ENCODE measurements around the gene STYXL1. TPM values are rescaled to one million over a fixed set of nuclear protein-coding genes. Genes with fewer than 3 reads are reported as not detected.

The STYXL1 gene
- total RNA-seq, 2 experiments from 2014 or later = 42.6 to 43.6 TPM

DNA sequence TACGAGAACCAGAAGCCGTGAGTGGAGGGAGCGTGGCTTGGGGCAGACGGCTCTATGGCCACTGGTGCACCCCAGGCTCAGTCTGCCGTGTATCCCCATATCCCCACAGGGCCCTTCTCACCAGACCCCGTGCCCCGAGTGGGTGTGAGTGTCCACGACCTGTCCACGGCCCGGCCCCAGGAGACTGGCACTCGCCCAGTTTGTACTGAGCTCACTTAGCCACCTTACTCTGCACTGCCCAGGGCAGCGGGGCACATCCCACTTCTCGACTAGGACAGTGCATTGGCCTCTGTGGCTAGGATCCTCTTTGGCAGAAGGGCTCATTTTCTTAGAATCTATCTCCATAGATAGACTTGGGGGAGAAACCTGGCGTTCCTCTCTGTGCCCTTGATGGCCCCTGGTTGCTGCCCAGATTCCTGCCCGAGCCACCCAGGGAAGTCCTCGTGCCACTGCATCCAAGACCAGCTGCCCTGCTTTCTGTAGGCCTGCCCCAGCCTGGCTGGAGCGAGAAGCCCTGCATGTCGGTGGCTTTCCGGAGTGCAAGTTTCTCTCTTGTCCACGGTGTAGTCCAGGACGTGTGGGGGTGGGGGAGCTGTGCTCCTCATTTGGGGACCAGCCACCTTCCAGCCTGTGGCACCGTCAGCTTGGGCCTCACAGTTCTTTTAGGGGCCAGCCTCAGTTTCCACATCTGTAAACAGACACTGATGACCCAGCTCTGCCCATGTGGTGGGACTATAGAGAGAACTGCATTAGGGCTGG is 65.3 kb downstream of the STYXL1 start:
- Mint-ChIP-seq H3K9me3 (ENCODE audit: low read depth) (no peaks in the 10 kb centered on the region), H3K27ac (no peak overlapping the region), H3K36me3 (peaks cover 2% of the 10 kb centered on the region), H3K4me3 (no peak overlapping the region), H3K4me1 (no peaks in the 10 kb centered on the region), H3K27me3 (no peaks in the 10 kb centered on the region)
- ATAC-seq = no peak
- CTCF ChIA-PET = no interaction called here
- DNase-seq = no peak

DNA sequence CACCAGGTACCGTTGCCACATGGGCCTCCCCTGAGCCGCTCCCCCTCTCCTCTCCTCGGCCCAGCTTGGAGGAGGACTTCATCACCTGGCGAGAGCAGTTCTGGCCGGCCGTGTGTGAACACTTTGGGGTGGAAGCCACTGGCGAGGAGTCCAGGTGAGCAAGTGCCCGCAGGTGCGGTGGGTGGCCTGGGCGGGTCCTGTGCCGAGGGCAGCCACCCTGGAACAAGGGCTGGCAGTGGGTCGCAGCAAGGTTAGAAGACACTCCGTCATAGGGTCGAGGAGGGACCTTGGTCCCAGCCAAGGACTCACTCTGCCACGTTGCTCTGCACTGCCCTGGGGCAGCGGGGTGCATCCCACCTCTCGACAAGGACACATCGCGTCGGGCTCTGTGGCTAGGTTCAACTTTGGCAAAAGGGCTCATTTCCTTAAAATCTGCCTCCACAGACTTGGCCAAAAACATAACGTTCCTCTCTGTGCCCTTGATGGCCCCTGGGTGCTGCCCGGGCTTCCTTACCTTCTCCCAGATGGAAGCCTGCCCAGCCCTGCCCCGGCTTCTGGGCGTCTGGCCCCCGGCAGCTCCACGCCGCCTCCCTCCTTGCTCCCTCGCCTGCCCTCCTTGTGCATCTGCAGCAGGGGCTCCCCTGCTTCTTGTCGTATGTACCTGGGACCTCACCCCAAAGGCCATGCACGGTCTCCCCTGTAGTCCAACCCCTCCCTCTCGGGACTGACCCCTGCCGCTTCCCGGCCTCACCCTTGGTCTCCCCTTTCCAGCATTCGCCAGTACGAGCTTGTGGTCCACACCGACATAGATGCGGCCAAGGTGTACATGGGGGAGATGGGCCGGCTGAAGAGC is 66.1 kb downstream of the STYXL1 start:
- H3K36me3 Mint-ChIP-seq = peaks cover under 1% of the 10 kb centered on the region
- no peak overlapping the region for H3K4me3 Mint-ChIP-seq
- no peaks in the 10 kb centered on the region for H3K4me1 Mint-ChIP-seq
- DNase-seq = no peak
- H3K27ac Mint-ChIP-seq = no peak overlapping the region
- CTCF ChIA-PET = no interaction called here
- no peak for ATAC-seq
- H3K9me3 Mint-ChIP-seq (ENCODE audit: low read depth) = no peaks in the 10 kb centered on the region
- no peaks in the 10 kb centered on the region for H3K27me3 Mint-ChIP-seq

DNA sequence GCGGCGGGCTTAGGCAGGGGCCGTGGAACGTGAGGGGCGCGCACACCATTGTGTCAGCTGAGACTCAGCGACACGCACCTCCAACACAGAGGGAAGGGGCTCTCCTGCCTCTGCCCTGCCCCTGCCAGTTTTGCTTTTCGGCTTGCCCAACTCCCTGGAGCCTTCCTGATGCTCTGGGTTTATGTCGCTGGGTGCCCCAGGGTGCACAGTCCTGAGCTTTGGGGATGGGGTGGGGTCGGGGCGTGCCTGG is 66.7 kb downstream of the STYXL1 start:
- Mint-ChIP-seq H3K27ac (no peak overlapping the region), H3K36me3 (no peaks in the 10 kb centered on the region), H3K9me3 (ENCODE audit: low read depth) (no peaks in the 10 kb centered on the region), H3K27me3 (no peaks in the 10 kb centered on the region), H3K4me1 (no peaks in the 10 kb centered on the region), H3K4me3 (no peak overlapping the region)
- no peak for ATAC-seq
- CTCF ChIA-PET = no interaction called here
- DNase-seq = no peak

DNA sequence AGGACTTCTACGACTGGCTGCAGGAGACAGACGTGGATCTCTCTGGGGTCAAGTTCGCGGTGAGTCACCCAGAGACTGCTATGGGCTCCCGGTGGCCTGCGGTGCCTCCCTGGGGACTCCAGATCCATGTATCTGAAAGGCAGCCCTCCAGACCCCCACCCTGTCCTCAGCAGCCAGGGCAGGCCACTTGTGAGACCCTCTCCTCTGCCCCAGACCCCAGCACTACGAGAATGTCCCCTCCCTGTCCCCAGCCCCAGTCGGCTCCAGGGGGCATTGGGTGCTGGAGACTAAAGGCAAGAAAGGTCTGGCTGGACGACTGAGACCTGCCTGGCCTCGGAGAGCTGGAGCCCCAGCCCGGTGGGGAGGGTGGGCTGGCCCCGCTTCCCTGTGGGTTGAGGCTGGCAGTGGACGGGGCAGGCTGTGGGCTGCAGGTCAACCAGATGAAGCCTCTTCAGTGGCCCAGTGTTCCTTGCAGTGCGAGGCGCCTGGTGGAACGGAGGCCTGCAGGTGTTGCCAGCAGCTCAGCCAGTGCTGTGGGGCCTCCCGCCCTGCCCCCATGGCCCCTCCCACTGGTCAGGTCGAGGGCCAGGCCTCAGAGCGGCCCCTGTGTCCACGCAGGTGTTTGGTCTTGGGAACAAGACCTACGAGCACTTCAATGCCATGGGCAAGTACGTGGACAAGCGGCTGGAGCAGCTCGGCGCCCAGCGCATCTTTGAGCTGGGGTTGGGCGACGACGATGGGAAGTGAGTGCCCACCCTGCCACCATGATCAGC is 67.2 kb downstream of the STYXL1 start:
- no peaks in the 10 kb centered on the region for H3K4me1 Mint-ChIP-seq
- ATAC-seq (no peak), DNase-seq (no peak)
- H3K36me3 Mint-ChIP-seq = no peaks in the 10 kb centered on the region
- H3K27me3 Mint-ChIP-seq = no peaks in the 10 kb centered on the region
- CTCF ChIA-PET = no interaction called here
- H3K27ac Mint-ChIP-seq = no peak overlapping the region
- H3K4me3 Mint-ChIP-seq = no peak overlapping the region
- H3K9me3 Mint-ChIP-seq (ENCODE audit: low read depth) = no peaks in the 10 kb centered on the region

DNA sequence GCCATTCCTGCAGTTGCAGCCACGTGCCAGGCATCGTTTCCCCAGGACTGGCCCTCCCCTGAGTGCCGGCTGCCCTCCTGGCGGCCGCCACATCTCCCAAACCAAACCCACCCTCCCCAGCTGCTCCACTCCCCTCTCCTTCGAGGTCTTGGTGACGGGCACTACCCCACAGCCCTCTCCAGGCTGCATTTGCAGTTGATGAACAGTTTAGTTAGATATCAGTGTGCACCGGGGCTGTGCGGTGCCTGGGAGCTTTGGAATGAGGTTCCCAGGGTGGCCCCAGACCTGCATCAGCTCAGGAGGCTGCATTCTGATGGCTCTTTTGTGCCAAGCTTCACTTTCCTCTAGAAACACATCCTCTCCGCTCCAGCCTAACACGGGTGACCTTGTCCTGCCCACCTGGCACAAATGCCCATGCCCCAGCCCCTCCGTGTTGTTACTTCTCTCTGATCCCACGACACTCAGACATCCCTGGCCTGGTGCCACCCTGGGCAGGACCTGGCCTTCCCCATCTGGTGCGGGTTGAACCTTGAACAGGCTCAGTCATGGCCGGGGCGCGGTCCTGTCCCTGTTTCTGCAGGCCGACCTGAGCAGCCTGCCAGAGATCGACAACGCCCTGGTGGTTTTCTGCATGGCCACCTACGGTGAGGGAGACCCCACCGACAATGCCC is 67.9 kb downstream of the STYXL1 start:
- H3K9me3 Mint-ChIP-seq (ENCODE audit: low read depth) = no peaks in the 10 kb centered on the region
- no peak overlapping the region for H3K4me3 Mint-ChIP-seq
- H3K36me3 Mint-ChIP-seq = no peaks in the 10 kb centered on the region
- ATAC-seq (no peak), DNase-seq (no peak)
- no peaks in the 10 kb centered on the region for H3K4me1 Mint-ChIP-seq
- no peak overlapping the region for H3K27ac Mint-ChIP-seq
- CTCF ChIA-PET = no interaction called here
- H3K27me3 Mint-ChIP-seq = no peaks in the 10 kb centered on the region

DNA sequence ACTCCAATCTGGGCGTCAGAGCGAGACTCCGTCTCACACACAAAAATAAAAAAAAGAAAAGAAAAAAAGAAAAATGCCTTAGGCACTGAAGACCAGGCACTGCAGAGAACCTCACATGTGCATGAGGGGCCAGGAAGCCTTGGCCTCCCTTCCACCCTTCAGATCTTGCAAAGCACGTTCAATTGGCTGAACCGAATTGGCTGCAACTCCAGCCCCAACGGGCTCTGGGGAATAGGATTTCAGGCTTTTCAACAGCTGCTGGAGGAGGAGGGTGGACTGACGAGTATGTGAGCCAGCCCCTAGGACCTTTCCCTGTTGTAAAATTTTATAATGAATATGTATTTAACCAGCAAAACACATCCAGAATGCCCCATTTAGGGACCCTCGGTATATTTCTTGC is 70.1 kb downstream of the STYXL1 start:
- peaks cover 4% of the 10 kb centered on the region for H3K36me3 Mint-ChIP-seq
- no peak for ATAC-seq
- DNase-seq = no peak

DNA sequence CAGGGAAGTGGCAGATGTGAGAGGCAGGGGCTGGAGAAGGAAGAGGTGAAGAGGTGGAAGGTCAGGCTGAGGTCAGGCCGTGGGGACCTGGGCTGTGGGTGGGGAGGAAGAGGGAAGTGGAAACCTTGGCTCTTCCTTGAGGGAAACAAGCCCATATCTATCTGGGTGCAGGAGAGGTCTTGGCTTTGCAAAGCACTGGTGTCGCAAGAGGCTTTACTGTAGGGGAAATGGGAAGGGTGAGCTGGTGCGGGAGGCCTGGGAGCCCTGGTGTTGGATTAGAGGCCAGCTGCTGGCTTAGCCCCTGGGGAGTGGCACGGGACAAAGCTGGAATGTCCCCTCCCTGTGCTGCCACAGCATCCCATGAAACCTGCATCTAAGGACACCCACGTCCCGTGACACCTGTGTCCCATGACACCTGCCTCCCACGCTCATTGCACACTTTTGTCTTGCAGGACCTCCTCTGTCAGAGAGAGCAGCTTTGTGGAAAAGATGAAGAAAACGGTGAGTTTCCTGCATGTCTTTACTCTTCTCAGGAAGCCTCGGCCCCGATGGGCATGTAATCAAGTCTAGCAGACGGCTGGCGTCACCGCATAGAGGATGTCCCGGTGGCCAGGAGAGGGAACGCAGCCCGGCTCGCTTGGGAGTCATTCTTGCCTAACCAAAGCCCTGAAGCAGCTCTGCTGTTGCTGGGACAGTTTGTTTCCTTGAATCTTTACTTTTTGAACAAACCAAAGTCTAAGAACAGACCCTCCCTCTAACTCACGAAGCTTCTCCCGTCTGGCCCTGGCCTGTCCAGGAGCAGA is 75.6 kb downstream of the STYXL1 start:
- no peaks in the 10 kb centered on the region for H3K27me3 Mint-ChIP-seq
- peaks cover 4% of the 10 kb centered on the region for H3K36me3 Mint-ChIP-seq
- DNase-seq (no peak), ATAC-seq (no peak)
- no peak overlapping the region for H3K27ac Mint-ChIP-seq
- H3K4me3 Mint-ChIP-seq = no peak overlapping the region
- no peaks in the 10 kb centered on the region for H3K4me1 Mint-ChIP-seq
- no peaks in the 10 kb centered on the region for H3K9me3 Mint-ChIP-seq (ENCODE audit: low read depth)
- CTCF ChIA-PET = interaction anchor here (1.0 kb wide), 1 partner anchor 22 kb away, joined by 3 read pairs; the partner anchor contains the start of gene TMEM120A

More for the DNA sequence above, 70.1 kb downstream of the STYXL1 start:
- no peak overlapping the region for H3K27ac Mint-ChIP-seq
- no peaks in the 10 kb centered on the region for H3K4me1 Mint-ChIP-seq
- CTCF ChIA-PET = no interaction called here
- no peaks in the 10 kb centered on the region for H3K27me3 Mint-ChIP-seq
- H3K9me3 Mint-ChIP-seq (ENCODE audit: low read depth) = no peaks in the 10 kb centered on the region
- no peak overlapping the region for H3K4me3 Mint-ChIP-seq

DNA sequence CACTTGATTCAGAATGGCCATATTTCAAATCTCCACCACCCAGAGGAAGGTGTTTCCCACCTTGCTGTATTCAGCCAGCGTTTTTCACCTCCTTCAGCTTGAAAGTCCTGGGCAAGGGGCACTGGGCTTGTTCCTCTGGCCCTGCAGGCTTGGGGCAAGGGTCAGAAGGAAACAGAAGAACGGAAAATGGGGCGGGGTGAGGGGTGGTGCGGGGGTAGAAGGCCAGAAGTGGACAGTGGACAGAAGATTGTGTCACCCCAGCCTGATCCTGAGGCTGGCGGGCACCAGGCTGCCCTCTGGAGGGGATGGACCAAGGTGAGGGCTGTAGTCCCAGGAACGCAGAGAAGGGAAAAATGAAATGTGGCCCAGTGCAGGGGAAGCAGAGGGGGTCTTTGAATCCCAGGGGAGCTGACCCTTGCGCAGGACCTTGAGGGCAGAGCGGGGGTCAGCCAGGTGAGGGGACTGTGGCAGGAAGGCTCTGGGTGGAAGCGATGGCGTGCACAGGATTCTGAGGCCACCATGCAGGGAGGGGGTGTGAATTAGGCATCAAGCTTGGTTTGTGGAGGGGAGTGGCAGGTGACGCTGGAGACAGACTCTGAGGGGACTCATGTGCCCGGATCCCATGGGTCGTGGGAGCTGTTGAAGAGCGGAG is 76.4 kb downstream of the STYXL1 start:
- Mint-ChIP-seq H3K4me1 (no peaks in the 10 kb centered on the region), H3K27ac (no peak overlapping the region), H3K27me3 (no peaks in the 10 kb centered on the region), H3K36me3 (peaks cover 4% of the 10 kb centered on the region), H3K4me3 (no peak overlapping the region), H3K9me3 (ENCODE audit: low read depth) (no peaks in the 10 kb centered on the region)
- DNase-seq (no peak), ATAC-seq (no peak)
- CTCF ChIA-PET = interaction anchor here (1.0 kb wide), 1 partner anchor 23 kb away, joined by 3 read pairs; the partner anchor contains the start of gene TMEM120A

DNA sequence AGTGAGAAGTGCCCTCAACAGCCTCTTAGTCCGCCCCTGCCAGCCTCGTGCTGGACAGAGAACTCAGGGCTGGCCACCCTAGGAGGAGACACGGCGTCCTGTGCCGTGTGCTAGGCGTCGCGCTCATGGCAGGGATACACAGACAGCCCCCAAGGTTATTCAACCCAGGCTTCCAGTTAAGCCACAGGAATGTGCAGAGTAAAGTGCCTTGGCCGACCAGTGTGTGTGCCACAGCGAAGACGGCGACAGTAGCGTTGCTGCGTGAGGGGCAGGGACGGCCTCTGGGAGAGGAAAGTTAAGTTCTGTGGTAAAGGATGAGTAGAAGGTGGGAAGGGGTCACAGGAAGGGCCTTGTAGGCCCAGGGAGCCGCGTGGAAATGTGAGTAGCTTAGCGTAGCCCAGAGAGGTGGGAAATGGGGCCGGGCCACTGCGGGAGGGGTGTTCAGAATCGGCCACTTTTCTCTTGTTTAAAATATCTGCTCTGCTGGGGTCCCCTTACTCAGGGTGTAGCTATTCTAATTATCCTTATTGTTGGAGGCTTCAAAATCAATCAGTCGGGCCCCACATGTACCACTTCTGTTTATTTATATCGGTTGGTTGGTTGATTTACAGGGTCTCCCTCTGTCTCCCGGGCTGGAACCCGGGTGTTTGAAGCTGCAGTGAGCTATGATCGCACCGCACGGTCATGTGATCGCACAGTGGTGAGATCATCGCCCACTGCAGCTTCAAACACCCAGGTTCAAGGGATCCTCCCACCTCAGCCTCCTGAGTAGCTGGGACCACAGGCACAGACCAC is 77.9 kb downstream of the STYXL1 start:
- CTCF ChIA-PET = interaction anchor here (0.9 kb wide), 1 partner anchor 50 kb away, joined by 3 read pairs; no protein-coding TSS in a partner anchor
- Mint-ChIP-seq H3K27me3 (no peaks in the 10 kb centered on the region), H3K36me3 (peaks cover 4% of the 10 kb centered on the region), H3K4me1 (no peaks in the 10 kb centered on the region), H3K27ac (no peak overlapping the region), H3K9me3 (ENCODE audit: low read depth) (no peaks in the 10 kb centered on the region), H3K4me3 (no peak overlapping the region)
- DNase-seq = no peak
- no peak for ATAC-seq

DNA sequence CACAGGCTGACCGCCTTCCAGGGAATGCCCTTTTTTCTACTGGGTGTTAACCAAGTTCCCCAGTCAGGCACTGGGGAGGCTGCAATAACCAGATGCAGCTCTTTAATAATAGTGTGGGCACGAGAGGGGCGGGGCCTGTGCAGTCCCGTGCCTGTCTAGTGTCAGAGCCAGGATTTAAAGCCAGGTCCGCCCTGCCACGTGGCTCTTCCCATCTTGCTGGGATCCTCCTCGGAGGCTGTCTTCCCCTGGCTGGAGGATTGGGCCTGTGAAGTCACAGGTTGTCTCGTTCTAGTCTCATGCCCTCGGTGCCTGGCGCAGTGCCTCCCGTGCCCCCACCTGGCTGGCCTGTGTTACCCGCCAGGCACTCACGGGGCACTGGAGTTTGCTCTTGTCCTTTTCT is 78.6 kb downstream of the STYXL1 start:
- Mint-ChIP-seq H3K4me3 (no peak overlapping the region), H3K4me1 (no peaks in the 10 kb centered on the region), H3K27ac (no peak overlapping the region), H3K9me3 (ENCODE audit: low read depth) (no peaks in the 10 kb centered on the region), H3K27me3 (no peaks in the 10 kb centered on the region), H3K36me3 (peaks cover 4% of the 10 kb centered on the region)
- ATAC-seq (no peak), DNase-seq (no peak)
- CTCF ChIA-PET = no interaction called here

DNA sequence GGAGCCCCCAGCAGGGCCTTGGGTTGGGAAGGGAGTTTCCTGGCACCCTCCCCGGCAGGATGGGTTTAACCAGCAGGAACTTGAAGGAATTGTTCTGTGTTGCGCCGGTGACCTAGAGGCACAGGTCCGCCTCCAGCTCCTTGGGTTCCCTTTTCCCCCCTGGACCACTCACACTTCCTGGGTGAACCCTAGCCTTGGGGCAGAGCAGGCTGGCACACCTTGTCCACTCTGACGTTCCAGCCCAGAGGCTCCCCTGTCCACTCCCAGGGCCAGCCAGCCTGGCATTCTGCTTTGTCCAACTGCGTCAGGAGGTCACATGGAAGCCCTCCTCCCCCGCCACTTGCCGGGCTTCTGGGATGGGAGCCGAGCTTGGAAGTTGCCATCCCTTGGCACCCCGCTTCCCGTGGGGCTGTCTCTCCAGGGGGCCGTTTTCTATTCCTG is 79.2 kb downstream of the STYXL1 start:
- H3K4me1 Mint-ChIP-seq = no peaks in the 10 kb centered on the region
- no peak overlapping the region for H3K27ac Mint-ChIP-seq
- ATAC-seq (no peak), DNase-seq (no peak)
- H3K9me3 Mint-ChIP-seq (ENCODE audit: low read depth) = no peaks in the 10 kb centered on the region
- CTCF ChIA-PET = no interaction called here
- no peaks in the 10 kb centered on the region for H3K36me3 Mint-ChIP-seq
- no peak overlapping the region for H3K4me3 Mint-ChIP-seq
- H3K27me3 Mint-ChIP-seq = no peaks in the 10 kb centered on the region

DNA sequence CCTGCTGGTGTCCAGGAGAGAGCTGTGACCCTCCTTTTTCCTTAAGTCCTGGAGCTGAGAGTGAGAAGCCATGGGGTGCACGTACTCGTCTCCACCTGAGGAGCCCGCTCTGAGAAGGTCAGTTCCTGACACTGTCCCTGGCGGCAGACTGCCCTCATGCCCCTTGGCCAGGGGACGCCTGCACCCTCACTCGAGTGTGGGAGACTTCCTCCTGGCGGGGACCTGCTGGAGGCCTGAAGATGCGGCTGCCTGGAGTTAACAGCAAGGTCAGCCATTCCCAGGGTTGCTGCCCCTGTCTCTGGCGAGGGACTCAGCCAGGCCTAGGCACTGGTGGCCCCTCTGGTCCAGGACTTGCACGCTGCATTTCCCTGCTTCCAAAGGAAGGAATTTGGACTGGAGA is 79.8 kb downstream of the STYXL1 start:
- no peak overlapping the region for H3K27ac Mint-ChIP-seq
- H3K9me3 Mint-ChIP-seq (ENCODE audit: low read depth) = no peaks in the 10 kb centered on the region
- ATAC-seq (no peak), DNase-seq (no peak)
- H3K36me3 Mint-ChIP-seq = no peaks in the 10 kb centered on the region
- no peak overlapping the region for H3K4me3 Mint-ChIP-seq
- H3K27me3 Mint-ChIP-seq = no peaks in the 10 kb centered on the region
- H3K4me1 Mint-ChIP-seq = no peaks in the 10 kb centered on the region
- CTCF ChIA-PET = no interaction called here

Measured in activated CD8-positive, alpha-beta memory T cell treated with anti-CD3 and anti-CD28 coated beads, Interleukin-2, amount 10 ng/mL, durations not matched to agents 7 days and 5 days (primary cell).